Measurements from ENCODE around the gene SATL1.
"Not testable (repeated sequence)": the region's sequence is repeated elsewhere in the genome, so short reads cannot be mapped to it uniquely, and the experiment has no call there.

Gene SATL1

DNA sequence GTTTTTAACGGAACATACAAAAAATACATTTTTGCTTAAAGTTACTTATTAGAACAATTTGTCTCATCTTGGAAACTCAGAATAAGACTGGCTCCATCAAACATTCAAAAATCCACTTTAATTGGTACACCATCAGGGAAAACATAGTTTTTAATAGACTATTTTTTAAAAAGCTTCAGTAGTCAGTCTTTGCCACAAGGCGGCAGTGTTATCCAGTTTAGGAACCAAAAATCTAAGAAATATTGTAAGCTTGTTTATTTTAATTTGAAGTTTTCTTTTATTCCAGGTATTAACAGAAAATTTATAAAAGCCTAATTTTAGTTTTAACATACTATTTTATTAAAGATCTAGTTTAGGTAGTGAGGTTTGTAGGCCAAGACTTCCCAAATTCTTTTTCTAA lies 132.2 kb downstream of the SATL1 start:
- peak in 1 of 51 donors; percentile 0 for DNase-seq

DNA sequence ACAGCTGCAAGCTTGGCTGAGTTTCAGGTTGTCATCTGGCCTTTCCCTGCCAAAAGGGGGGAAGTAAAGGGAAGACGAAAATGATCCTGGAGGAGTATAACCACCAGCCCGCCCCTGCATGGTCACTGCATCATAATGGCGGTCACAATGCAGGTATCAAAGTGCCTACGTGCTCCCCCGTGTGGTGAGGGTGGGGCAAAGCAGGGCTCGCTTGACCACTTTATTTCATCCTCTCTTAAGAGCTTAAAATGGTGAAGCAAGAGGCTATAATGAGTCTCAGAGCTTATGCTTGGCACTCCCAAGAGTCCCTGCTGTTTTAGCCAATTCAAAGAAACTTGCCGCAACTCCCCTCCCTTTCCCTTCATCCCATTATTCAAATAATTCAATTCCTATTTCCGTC lies 134.3 kb downstream of the SATL1 start:
- DNase-seq = no peak

DNA sequence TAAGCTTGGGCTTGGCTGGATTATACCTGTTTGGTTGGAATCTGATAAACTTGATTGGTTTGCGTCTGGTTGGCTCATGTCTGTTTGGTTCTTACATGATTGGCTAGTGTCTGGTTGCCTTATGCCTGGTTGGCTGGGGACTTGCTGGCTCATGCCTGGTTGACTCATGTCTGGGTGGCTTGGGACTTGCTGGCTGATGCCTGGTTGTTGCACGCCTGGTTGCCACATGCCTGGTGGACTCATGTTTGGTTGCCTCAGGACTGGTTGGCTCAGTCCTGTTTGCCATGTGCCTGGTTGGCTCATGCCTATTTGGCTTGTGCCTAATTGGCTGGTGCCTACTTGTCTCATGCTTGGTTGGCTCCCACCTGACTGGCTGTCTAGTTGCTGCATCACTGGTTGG lies 135.4 kb downstream of the SATL1 start:
- no peak for DNase-seq

DNA sequence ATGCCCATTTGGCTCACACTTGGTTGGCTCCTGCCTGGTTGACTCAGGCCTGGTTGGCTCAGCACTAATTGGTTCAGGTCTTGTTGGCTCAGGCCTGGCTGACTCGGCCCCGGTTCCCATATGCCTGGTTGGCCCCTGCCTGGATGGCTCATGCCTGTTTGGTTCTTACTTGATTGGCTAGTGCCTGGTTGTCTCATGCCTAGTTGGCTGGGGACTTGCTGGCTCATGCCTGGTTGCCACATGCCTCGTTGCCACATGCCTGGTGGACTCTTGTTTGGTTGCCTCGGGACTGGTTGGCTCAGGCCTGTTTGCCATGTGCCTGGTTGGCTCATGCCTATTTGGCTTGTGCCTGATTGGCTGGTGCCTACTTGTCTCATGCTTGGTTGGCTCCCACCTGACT lies 136.2 kb downstream of the SATL1 start:
- DNase-seq = no peak

DNA sequence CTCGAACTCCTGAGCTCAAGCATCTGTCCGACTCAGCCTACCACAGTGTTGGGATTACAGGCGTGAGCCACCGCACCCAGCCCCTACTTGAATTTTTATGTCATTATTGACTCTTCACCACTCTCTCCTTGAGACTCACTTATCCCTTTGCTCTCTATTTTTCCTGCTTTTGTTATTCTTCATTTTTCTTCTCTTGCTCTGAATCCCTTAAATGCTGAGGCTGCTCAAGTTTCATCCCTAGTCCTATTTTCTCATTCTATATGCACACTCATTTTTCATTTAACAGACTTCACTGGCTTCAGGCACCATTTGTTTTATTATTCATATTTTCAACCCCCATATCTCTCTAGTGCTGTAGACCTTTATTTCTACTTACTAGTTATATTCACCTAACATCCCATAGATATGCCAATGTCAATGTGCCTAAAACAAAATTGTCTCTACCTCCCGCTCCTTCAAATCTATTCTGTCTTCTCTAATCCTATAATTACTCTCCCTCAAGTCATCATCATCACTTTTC lies 154.2 kb downstream of the SATL1 start:
- no peak for DNase-seq

DNA sequence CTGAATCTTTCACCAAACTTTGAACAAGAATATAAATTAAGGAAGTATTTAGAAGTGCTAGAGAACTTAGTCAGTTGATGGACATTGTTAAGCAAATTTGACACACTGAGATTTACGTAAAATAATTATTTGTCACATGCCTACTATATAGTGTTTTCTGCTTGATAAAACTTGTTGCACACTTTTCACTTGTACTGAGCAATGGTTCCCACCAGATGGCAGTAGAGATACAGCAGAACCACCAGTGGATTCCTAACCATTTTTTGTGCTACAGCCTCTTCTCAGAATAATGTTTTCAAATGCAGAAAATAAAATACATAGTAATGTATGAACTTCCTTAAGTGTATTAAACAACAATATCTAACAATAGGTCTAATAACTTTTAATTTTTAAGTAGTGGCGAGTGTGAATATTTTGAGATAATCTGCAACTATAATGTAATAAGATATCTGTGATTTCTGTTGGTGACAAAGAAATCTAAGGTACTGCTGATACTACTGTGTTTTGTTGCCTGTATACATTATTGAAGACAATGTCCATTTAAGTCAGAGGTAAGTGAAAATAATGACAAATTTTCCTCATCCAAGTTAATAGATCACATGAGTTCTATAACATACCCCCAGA lies 158.7 kb downstream of the SATL1 start:
- peak in 9 of 51 donors; percentile 0 to 6 (median 1) for DNase-seq

DNA sequence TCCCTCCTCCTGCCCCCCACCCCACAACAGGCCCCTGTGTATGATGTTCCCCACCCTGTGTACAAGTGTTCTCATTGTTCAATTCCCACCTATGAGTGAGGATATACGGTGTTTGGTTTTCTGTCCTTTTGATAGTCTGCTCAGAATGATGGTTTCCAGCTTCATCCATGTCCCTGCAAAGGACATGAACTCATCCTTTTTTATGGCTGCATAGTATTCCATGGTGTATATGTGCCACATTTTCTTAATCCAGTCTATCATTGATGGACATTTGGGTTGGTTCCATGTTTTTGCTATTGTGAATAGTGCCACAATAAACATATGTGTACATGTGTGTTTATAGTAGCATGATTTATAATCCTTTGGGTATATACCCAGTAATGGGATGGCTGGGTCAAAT lies 166.3 kb downstream of the SATL1 start:
- DNase-seq = not testable (repeated sequence)

DNA sequence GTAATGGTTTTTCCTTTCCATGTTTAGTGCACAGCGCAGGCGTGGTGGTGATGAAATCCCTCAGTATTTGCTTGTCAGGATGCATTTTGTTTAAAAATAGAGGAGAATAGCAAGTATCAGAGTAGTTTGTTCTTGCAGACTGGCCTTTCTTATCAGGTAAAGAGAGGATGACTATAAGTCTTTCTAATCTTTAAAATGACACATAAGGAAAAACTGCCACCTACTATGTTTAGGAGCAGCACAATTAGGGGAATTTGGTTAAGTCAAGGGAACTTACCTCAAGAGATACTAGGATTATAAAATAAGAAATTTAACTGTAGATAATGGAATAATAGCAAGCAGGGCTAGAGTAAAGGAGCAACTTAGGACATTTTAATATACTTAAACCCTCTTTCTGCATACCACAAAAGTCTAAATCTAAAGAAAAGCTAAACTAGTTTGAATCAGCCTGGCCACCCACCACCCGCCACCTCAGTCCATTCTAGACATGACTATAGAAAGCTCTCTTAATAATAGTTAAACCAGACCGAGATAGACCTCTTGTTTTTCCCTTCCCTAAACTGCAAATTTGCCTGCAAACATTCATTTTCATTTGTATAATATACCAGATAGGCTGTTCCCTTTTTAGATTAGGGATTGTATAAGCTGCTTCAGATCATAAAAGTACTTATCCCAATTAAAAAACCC lies 177.9 kb downstream of the SATL1 start:
- DNase-seq = no peak

DNA sequence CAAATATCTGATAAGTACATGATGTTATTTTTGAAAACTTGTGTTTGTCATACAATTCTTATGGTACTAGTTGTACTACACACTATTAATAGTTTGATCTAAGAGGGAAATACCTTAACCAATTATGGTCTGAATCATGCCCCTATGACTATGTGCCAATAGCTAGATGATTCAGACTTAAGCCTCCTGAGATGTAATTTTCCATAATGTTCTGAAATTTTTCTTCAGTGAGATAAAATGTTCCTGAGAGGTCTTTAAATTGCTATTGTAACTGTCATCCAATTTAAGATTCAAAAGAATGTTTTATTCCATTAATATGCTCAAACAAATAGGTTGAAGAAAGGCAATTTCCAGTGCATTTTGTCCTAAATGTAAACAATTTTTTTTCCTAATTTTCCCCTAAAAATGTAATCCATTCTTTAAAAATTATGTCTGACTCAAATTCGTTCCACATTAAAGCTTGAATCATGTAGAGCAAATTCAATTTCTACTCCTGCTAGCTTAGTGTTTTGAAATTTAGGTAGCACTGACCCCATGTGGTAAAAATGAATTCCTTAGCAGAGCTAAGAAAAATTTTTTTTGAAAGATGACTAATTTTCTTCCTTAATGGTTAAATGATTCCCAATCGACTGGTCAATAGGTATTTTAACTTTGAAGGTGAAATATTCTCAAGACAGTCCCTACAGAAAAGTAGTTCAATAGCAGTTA lies 190.8 kb downstream of the SATL1 start:
- DNase-seq = peak in 1 of 51 donors; percentile 2

DNA sequence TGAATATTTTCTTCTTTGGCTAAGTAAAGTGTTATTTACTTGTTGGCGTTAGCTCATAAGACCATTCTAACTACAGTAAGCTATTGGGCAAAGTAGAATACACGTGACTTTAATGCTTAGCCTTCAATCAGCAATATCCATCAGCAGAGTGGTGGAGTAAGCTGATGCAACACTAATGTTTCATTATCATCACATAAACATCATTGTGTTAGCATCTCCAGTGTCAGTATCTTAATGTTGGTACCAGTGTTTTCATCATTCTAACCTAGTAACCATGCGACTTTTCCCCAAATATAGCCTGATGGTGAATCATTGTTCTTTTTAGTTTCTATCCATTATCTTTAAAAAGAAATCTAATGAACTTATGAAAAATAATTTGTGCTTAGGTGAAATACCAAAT lies 191.4 kb downstream of the SATL1 start:
- no peak for DNase-seq

DNA sequence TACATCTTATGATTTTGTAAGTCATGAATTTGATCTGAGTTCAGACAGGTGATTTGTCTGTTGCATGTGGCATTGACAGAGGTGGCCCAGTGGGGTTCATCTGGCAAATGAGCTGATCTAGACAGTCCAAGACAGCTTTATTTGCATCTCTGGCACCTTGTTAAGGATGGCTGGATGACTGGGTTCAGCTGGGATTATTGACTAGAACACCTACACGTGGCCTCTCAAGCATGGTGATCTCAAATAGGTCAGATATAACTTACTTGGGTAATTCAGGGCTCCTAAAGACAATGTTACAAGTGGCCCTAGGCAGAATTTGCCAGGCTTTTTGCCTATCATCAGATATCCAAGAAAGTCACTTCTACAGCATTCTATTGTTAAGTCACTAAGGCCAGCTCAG lies 192.0 kb downstream of the SATL1 start:
- no peak for DNase-seq
